Anterior cingulate cortex (tissue), 58 donors: Measurements from ENCODE around the gene ZNF512B.

Experiments used
- DNase-seq, 58 donors: peaks; one replicate each; lab custom pipeline; 2025; lab: John Stamatoyannopoulos, UW

ZNF512B gene

DNA sequence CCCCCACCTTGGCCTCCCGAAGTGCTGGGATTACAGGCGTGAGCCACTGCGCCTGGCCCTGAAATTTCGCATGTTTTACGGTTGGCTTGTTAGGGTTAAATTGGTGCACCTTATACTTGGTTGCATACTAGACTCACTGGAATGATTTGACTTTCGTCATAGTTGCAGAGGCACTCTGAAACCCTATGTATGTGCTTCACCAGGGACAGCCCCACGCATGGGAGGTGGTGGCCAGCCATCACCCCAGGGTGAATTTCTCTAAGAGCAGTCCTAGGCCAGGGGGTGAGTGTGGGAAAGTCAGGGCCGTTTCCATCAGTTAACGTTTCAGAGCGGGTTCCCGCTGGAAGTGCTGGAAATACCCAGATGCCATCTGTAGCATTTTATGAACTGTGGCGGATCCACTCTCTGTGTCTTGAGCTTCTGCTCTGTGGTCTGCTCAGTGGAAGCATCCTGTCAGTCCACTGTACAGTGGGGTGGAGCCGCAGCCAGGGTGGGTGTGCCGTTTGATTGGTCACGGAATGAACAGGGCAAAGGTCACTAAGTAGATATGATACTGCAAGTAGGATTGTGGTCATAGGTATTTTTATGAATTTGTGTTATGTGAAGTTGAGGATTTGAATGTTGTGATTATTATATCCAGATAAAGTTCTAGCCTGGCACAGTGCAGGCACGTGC, 61.6 kb downstream of the ZNF512B start:
- no peak for DNase-seq
